ENCODE results near the gene DPYD. TPM values are rescaled to one million over a fixed set of nuclear protein-coding genes. Genes with fewer than 3 reads are reported as not detected.

The DPYD gene
- total RNA-seq, 2 donors from 2014 or later = 9.2 to 17.5 TPM

GRCh38 chr1:97581614-97582051, 339.2 kb downstream of the DPYD start:
- Histone ChIP-seq H3K9me3 (ENCODE audit: control insufficient read depth, low read length) (no peaks in the 10 kb centered on the region), H3K9ac (ENCODE audit: extremely low read depth, low read length, poor library complexity, severe bottlenecking) (no peak overlapping the region), H3K4me1 (ENCODE audit: control insufficient read depth, insufficient read depth, low read length) (no peaks in the 10 kb centered on the region), H3K4me3 (ENCODE audit: low read length) (no peak overlapping the region), H3K36me3 (ENCODE audit: control insufficient read depth, insufficient read depth, low read length) (no peaks in the 10 kb centered on the region), H3K27me3 (ENCODE audit: control insufficient read depth, insufficient read depth, low read length, poor library complexity, severe bottlenecking) (no peaks in the 10 kb centered on the region), H3K27ac (ENCODE audit: low read depth, low read length) (no peak overlapping the region)
- H3K27ac Mint-ChIP-seq = peak overlapping the region; percentile 82
- DNase-seq = peak; percentile 78
- H3K4me3 Mint-ChIP-seq = no peak overlapping the region
- no peaks in the 10 kb centered on the region for H3K27me3 Mint-ChIP-seq (ENCODE audit: insufficient read depth)
- no peaks in the 10 kb centered on the region for H3K36me3 Mint-ChIP-seq (ENCODE audit: low read depth)
- no peaks in the 10 kb centered on the region for H3K9me3 Mint-ChIP-seq
- no peak for TF ChIP-seq CTCF (conservative IDR thresholded peaks at IDR 0.05)
- 65 to 88% methylated on average over 1 to 2 of the region's 2 CpGs for whole genome bisulfite sequencing, 2 experiments (ENCODE audit: insufficient coverage in 1 of 2, insufficient read length in 1 of 2)
- H3K4me1 Mint-ChIP-seq = peaks cover 19% of the 10 kb centered on the region

- Mint-ChIP-seq H3K27ac (no peak overlapping the region), H3K9me3 (no peaks in the 10 kb centered on the region), H3K27me3 (ENCODE audit: insufficient read depth) (no peaks in the 10 kb centered on the region), H3K4me3 (no peak overlapping the region), H3K36me3 (ENCODE audit: low read depth) (no peaks in the 10 kb centered on the region), H3K4me1 (peaks cover 19% of the 10 kb centered on the region)
- Histone ChIP-seq H3K4me3 (ENCODE audit: low read length) (no peak overlapping the region), H3K36me3 (ENCODE audit: control insufficient read depth, insufficient read depth, low read length) (no peaks in the 10 kb centered on the region), H3K4me1 (ENCODE audit: control insufficient read depth, insufficient read depth, low read length) (no peaks in the 10 kb centered on the region), H3K9ac (ENCODE audit: extremely low read depth, low read length, poor library complexity, severe bottlenecking) (no peak overlapping the region), H3K27me3 (ENCODE audit: control insufficient read depth, insufficient read depth, low read length, poor library complexity, severe bottlenecking) (no peaks in the 10 kb centered on the region), H3K27ac (ENCODE audit: low read depth, low read length) (no peak overlapping the region), H3K9me3 (ENCODE audit: control insufficient read depth, low read length) (no peaks in the 10 kb centered on the region)
- 91 to 98% methylated on average over 3 to 4 of the region's 4 CpGs for WGBS, 2 experiments (ENCODE audit: insufficient coverage in 1 of 2, insufficient read length in 1 of 2)
- no peak for DNase-seq
- TF ChIP-seq CTCF (conservative IDR thresholded peaks at IDR 0.05) = no peak
Measured at GRCh38 chr1:97577613-97578012, 343.2 kb downstream of the DPYD start.

DNA sequence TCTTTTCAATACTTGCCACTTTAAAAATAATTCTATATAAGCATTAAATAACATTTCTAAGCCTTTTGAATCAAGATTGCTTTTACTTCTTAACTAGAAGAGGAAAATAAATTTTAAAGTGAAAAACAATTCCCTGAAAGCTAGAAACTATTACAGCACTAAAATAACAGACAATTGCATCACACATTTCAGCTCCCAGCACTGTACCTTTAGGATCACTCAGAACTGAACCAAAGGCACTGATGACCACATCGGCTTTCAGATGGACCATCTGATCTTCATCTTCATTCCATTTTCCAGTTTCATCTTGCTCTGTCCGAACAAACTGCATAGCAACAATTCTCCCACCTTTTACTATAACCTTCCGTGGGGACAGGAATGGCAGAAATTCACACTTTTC, 347.3 kb downstream of the DPYD start:
- Mint-ChIP-seq H3K4me1 (peaks cover 3% of the 10 kb centered on the region), H3K27ac (no peak overlapping the region), H3K4me3 (no peak overlapping the region), H3K27me3 (ENCODE audit: insufficient read depth) (no peaks in the 10 kb centered on the region), H3K36me3 (ENCODE audit: low read depth) (no peaks in the 10 kb centered on the region), H3K9me3 (no peaks in the 10 kb centered on the region)
- DNase-seq = no peak
- no peaks in the 10 kb centered on the region for H3K9me3 ChIP-seq (ENCODE audit: control insufficient read depth, low read length)
- no peak overlapping the region for H3K27ac ChIP-seq (ENCODE audit: low read depth, low read length)
- no peaks in the 10 kb centered on the region for H3K27me3 ChIP-seq (ENCODE audit: control insufficient read depth, insufficient read depth, low read length, poor library complexity, severe bottlenecking)
- H3K9ac ChIP-seq (ENCODE audit: extremely low read depth, low read length, poor library complexity, severe bottlenecking) = no peak overlapping the region
- H3K4me3 ChIP-seq (ENCODE audit: low read length) = no peak overlapping the region
- H3K4me1 ChIP-seq (ENCODE audit: control insufficient read depth, insufficient read depth, low read length) = no peaks in the 10 kb centered on the region
- TF ChIP-seq CTCF (conservative IDR thresholded peaks at IDR 0.05) = no peak
- 91 to 92% methylated on average over 3 of the region's 3 CpGs for WGBS, 2 experiments (ENCODE audit: insufficient coverage in 1 of 2, insufficient read length in 1 of 2)
- no peaks in the 10 kb centered on the region for H3K36me3 ChIP-seq (ENCODE audit: control insufficient read depth, insufficient read depth, low read length)

Data from endodermal cell (in vitro differentiated cells).